ENCODE results near the gene LSMEM2.
A peak's percentile ranks its signal among the peaks of the same experiment; 100 is the strongest.
"Not testable (repeated sequence)": the region's sequence is repeated elsewhere in the genome, so short reads cannot be mapped to it uniquely, and the experiment has no call there.

The LSMEM2 gene

DNA sequence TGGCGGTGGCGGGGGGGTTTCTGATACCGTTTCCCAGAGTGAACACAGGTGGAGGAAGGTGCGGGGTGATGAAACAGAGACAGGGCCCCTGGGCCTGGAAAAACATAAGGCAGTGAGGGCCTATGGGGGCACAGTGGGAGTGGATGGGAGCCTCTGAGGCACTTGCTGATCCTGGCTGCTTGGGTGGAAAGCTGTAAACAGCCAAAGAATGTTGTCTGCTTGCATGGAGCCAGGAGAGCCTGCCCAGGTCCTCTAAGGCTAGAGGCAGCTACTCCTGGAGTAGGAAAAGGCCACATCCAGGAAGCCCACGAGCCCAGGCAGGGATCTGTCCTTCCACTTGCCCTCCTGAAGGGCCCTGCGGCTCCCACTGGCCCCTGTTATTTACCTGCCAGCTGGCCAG, 12.9 kb upstream of the LSMEM2 start:
- no peak for DNase-seq

DNA sequence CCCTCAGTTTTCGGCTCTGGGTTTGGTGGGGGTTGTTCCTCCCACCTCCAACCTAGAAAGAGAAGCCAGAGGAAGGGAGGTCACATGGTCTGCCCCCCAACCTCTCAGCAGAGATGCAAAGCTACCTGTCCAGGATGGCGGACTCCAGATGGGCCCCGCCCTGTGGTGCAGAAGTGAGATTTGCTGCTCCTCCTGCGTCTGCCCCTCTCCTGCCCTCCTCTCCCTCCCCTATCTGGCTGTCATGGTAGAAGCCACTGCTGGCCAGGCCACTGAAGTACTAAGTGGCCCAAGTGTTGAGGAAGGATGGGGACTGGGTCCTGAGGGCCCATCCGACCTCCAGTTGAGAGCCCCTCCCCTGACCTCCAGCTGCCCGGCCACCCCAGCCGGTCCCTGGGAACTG, 12.1 kb upstream of the LSMEM2 start:
- DNase-seq = no peak

DNA sequence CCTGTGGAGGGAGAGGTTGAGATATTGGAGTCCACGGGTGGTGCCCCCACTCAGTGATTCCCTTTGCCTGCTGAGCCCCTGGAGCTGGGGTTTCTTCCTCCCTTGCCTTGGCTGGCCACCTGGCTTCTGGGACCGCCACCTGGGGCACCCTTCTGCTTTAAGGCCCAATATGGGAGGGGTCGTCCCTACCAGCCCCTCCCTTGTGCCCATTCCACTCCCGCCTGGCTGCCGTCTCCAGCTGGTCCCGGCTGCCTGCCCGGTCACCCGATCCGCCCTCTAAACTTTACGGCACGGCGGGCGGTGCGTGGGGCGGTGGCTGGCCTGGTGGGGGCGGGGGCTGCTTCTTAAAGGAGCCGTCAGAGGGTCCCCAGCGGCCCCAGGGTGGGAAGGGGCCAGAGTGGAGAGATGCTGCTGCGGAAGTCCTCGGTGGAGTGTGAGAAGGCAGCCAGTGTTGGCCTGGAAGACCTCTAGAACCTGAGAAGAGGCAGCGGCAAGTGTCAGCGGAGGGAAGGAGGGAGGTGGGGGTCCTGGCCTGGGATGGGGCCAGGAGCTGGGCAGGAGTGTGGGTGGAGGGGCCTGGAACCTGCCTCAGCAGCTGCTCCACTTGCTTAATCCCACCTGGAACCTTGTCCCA, 11.5 kb upstream of the LSMEM2 start:
- DNase-seq = peak; percentile 53

DNA sequence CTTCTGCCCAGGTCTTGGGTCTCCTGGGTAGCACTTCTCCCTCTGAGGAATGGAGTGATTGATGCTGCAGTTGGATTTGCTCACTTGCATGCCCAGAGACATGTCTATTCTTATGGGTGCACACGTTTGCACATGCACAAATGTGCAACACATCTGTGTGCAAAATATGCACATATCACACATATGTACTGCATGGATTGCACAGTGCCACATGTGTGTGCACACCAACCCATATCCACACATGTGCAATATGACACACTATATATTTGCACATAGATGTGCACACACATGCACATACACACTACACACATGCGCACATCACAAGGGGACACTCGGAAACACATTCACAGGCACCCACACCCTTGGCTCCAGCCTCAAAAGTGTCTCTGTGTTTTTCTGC, 10.6 kb upstream of the LSMEM2 start:
- no peak for DNase-seq

DNA sequence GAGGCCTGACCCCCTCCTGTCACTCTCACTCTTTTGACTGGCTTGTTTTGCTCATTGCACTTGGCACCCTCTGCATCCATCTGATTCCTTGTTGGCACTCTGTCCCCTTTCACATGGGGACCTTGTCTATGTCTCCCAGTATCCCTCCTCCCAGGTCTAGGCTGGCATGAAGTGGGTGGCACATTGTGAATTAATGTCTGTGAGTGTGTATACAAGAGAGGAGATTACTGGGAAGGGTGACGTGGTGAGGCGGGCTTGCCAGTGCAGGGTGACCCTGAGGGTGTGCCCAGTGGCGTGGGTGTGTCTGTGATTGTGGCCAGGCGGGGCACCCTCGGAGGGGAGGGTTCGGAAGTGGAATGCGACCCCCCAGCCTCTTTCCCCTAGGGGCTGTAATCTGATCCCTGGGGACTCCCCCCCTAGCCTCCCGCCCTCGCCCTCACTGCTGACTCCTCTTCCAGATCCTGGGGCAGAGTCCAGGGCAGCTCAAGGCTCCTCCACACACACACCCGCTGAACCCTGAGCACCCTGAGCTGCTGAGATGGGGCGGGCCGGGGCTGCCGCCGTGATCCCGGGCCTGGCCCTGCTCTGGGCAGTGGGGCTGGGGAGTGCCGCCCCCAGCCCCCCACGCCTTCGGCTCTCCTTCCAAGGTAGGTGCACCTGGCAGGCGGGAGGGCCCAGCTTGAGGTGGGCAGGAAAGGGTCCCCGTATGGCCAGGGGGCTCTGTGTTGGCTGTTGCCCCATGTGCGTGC, 10.0 kb upstream of the LSMEM2 start, which contains the start of gene SEMA3B:
SEMA3B (plus strand) TSS at position 445 of the 749 bp plus-strand sequence; CDS start at position 539, 94 bp downstream.
- no peak for DNase-seq

DNA sequence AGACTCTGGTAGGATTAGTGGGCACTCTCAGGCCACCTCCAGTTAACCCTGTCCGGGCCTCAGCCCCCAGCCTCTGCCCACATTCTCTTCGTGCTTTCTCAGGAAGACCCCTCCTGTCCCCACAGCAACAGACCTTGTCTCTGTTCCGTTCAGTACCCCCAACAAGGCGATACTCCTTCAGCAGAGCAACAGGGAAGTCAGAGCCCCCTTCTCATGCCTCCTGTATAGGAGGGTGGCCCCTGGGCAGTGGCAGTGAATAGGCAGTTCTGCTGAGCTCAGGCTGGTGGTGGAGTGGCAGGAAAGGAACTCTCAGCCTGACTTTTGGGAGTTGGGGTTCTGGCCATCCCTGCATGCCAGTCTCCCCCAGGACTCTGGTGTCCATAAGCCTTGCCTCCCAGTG, 9.4 kb upstream of the LSMEM2 start:
- DNase-seq = no peak

DNA sequence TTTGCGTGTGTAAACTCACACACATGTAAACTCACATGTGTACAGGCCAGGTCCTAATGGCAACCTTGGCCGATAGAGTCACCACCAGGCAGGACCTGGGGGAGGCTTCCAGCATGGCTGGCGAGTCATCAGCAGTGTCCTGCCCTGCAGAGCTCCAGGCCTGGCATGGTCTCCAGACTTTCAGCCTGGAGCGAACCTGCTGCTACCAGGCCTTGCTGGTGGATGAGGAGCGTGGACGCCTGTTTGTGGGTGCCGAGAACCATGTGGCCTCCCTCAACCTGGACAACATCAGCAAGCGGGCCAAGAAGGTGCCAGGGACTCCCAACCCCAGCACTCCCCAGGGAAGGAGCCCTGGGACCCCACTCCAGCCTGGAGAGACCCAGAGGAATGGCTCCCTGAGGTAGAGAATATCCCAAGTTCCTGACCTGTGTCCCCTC, 8.9 kb upstream of the LSMEM2 start:
- no peak for DNase-seq

DNA sequence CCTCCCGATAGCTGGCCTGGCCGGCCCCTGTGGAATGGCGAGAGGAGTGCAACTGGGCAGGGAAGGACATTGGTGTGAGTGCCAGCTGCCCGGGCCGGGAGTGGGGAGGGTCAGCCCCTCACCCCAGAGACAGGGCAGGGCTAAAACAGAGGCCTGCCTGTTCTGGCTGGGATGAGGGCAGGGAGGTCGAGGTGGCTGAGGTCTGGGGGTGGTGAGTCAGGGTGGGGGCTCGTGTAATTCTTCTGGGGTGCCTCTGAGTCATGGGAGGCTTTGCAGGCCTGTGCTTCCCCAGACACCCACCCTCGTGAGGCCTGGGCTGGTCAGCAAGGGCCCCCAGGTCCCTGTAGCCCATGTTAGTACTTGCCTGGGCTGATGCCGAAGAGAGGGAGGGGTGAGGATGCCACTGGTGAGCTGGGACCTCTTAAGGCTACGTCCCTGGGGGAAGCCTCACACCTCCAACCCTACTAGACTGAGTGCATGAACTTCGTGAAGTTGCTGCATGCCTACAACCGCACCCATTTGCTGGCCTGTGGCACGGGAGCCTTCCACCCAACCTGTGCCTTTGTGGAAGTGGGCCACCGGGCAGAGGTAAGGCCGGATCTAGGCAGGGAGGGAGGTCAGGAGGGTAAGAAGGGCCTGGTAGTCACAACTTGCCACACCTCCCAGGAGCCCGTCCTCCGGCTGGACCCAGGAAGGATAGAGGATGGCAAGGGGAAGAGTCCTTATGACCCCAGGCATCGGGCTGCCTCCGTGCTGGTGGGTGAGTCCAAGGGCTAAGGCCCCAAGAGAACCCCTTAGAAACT, 8.3 kb upstream of the LSMEM2 start:
- DNase-seq = no peak

DNA sequence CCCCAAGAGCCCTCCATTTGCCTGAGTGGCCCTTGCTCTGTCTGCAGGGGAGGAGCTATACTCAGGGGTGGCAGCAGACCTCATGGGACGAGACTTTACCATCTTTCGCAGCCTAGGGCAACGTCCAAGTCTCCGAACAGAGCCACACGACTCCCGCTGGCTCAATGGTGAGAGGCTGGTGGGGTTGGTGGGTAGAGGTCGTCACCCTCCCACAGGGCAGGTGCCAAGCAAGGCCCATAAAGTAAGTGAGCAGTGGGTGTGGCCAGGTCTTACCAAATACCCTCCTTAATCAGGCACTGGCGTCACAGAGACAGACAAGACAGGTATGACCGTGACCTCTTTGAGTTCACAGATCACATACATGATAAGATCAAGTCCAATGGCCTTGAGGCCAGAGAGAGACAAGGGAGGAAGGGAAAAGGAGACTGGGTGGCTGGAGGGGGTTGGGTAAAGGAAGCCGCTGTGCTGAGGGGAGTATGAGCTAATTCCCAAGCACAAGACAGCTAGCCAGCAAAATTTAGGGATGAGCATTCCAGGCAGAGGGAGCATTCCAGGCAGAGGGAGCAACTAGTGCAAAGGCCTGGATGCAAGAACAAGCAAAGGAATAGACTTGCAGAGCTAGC, 7.5 kb upstream of the LSMEM2 start:
- no peak for DNase-seq

DNA sequence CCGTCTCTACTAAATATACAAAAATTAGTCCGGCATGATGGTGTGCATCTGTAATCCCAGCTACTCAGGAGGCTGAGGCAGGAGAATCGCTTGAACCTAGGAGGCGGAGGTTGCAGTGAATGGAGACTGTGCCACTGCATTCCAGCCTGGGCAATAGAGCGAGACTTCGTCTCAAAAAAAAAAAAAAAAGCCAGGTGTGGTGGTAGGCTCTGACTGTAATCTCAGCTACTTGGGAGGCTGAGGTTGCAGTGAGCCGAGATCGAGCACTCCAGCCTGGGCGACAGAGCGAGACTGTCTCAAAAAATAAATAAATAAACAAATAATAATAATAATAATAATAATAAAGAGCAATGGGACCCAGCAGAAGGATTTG, 6.4 kb upstream of the LSMEM2 start:
- not testable (repeated sequence) for DNase-seq

DNA sequence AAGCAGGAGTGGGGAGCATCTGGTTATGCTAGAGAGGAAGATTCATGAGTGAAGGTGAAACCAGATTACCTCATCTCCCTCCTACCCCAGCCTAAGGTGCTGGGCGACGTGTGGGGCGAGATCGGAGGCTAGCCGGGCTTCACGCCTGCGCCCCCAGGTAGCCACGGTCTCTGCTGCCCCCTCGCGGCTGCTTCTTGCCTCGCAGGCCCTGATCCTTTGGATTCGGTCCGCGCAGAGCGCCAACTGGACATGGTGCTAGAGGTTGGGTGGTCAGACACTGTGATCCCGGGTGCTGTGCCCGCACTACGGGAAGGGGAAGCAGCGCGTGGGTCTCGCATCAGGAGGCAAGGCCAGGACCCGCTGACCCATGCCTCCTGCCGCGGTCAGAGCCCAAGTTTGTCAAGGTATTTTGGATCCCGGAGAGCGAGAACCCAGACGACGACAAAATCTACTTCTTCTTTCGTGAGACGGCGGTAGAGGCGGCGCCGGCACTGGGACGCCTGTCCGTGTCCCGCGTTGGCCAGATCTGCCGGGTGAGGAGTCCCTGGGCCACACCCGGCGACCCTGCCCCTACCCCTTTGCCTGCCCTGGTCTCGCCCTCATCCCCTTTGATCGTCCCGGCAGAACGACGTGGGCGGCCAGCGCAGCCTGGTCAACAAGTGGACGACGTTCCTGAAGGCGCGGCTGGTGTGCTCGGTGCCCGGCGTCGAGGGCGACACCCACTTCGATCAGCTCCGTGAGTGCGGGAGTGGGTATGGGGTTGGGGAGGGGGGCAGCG, 5.8 kb upstream of the LSMEM2 start:
- DNase-seq = peak; percentile 72

DNA sequence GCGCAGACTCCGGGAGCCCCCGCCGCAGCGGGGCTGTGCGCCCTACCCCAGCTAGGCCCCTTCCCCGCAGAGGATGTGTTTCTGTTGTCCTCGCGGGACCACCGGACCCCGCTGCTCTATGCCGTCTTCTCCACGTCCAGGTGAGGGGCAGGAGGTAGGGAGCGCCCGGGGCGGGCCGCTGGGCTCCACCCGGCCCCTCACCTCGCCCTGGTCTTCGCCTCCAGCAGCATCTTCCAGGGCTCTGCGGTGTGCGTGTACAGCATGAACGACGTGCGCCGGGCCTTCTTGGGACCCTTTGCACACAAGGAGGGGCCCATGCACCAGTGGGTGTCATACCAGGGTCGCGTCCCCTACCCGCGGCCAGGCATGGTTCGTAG, 5.2 kb upstream of the LSMEM2 start:
- DNase-seq = no peak

DNA sequence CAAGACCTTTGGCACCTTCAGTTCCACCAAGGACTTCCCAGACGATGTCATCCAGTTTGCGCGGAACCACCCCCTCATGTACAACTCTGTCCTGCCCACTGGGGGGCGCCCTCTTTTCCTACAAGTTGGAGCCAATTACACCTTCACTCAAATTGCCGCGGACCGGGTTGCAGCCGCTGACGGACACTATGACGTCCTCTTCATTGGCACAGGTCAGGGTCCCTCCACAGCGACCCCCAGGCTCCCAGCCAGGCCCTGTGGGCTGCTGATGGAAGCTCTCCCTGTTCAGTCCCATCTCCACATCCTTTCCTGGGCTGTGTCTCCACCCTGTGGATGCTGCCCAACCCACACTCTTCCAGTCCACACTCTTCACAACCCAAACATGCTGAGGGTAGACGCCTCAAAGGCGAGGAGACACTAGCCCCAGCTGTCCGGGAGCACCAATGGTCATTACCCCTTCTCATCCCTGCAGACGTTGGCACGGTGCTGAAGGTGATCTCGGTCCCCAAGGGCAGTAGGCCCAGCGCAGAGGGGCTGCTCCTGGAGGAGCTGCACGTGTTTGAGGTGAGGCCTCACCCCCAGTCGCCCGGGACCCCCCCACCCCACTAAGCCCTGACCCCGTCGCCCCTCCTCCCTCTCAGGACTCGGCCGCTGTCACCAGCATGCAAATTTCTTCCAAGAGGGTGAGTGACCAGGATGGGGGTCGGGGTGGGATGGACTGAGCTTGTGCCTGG, 4.3 kb upstream of the LSMEM2 start:
- DNase-seq = peak; percentile 39

DNA sequence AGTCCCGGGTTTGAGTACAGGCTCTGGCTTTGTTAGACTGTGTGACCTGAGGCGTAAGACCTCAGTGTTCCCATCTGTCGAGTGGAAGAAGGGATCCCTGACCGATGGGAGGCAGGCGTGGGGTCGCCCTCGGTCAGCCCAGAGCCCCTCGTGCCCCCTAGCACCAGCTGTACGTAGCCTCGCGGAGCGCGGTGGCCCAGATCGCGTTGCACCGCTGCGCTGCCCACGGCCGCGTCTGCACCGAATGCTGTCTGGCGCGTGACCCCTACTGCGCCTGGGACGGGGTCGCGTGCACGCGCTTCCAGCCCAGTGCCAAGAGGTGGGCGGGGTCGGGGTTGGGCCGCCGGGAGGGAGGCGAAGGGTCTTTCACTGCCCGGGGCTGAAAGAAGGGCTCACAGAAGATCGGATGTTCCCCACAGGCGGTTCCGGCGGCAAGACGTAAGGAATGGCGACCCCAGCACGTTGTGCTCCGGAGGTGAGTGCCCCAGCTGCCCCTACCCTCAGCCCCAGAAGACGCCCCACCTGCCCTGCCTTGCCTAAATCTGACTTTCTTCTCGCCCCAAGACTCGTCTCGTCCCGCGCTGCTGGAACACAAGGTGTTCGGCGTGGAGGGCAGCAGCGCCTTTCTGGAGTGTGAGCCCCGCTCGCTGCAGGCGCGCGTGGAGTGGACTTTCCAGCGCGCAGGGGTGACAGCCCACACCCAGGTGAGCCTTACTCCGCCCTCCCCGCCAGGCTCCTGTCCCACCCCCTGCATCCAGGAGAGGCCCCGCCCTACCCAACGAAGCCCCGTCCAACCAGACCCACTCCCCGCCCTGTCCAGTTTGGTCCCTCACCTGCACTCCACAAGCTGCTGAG, 3.5 kb upstream of the LSMEM2 start:
- DNase-seq = no peak

DNA sequence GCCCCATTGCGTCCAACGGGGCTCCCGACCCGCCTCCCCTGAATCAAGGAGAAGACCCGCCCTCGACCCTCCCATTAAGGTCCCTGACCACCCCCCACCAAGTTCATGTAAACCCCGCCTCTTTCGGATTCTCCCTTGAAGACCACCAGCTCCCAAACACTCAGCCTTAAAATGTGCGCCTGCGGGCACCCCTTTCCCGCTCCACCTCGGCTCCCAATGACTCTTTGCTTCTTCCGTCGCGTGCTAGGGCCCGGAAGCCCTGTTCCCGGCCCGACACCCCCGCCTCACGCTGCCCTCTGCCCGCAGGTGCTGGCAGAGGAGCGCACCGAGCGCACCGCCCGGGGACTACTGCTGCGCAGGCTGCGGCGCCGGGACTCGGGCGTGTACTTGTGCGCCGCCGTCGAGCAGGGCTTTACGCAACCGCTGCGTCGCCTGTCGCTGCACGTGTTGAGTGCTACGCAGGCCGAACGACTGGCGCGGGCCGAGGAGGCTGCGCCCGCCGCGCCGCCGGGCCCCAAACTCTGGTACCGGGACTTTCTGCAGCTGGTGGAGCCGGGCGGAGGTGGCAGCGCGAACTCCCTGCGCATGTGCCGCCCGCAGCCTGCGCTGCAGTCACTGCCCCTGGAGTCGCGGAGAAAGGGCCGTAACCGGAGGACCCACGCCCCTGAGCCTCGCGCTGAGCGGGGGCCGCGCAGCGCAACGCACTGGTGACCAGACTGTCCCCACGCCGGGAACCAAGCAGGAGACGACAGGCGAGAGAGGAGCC, 2.7 kb upstream of the LSMEM2 start:
- no peak for DNase-seq

DNA sequence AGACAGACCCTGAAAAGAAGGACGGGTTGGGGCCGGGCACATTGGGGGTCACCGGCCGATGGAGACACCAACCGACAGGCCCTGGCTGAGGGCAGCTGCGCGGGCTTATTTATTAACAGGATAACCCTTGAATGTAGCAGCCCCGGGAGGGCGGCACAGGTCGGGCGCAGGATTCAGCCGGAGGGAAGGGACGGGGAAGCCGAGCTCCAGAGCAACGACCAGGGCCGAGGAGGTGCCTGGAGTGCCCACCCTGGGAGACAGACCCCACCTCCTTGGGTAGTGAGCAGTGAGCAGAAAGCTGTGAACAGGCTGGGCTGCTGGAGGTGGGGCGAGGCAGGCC, 2.2 kb upstream of the LSMEM2 start:
- no peak for DNase-seq

DNA sequence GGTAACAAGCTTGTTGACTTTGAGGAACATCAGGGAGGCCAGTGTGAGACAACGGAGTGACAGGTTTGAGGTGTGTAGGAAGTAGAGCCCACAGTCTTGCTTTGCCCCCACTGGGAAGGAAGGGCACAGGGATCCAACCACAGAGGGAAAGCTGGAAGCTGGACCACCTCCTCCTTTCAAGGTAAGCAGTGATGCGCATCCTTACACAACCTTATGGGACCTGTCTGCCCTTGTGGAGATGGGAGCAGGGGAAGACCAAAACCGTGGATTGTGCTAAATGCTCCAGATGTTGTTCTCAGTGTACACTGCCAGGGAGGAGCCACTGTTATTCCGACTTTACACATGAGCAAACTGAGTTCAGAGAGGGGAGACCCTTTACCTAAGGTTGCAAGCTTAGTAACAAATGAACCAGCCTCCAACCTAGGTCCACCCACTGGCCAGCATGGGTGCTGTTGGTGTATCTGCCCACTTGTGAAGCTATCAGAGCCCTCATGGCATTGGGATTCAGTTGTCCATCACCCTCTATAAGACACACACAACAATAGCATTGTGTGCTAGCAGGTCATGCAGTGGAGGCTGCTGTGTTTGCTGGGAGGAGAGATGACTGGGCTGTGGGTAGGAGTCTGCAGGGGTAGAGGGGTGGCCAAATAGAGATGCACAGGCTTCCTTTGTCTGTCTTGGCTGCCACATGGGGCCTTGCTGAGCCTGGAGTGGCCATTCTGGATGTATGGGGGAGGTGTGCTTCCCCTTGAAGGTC, 586 bp upstream of the LSMEM2 start:
- DNase-seq = no peak

DNA sequence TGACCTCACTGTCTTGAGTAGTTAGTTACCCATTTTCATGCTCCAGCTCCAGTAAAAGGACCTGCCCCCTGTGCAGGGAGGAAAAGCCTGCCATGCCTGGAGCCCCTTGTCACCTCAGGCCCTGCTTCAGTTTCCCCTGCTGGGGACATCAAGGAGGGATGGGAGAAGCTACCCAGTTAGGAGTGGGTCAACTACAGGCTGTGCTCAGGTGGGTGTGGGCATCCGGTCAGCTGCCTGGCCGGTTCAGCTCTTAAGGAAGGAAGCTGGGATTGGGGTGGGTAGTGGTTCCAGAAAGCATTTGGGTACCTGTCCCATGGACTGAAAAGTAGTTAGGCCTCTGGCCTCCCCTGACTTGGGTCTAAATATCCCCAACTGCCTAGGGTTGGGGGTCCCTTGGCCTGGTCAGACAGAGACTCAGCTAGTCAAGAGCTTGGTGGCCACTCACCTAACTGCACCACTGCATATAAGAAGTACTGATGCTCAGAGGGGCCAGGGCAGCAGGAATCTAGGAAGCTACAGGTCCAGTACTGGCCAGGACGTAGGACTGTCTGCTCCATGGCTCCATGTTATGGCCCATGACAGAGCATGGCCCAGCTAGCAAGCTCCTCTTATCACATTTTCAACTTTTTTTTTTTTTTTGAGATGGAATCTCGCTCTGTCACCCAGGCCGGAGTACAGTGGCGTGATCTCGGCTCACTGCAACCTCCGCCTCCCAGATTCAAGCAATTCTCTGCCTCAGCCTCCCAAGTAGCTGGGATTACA, 549 bp downstream of the LSMEM2 start:
- DNase-seq = no peak

DNA sequence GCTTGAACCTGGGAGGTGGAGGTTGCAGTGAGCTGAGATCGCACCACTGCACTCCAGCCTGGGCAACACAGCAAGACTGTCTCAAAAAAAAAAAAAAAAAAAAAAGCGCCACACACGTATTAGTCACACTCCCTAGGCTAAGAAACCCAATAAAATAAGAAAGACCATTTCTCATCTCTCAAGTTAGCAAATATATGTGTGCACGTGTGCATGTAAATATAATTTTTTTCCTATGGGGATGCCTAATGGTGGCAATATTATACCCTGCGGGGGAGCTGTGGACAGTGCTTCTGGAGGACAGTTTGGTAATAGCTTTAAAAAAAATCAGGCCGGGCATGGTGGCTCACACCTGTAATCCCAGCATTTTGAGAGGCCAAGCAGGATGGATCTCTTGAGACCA, 5.2 kb downstream of the LSMEM2 start:
- DNase-seq = not testable (repeated sequence)

Data from NCI-H146 (cell line).